H1 (cell line): ENCODE results near the gene ENAH. TPM values are rescaled to one million over a fixed set of nuclear protein-coding genes. Genes with fewer than 3 reads are reported as not detected.

Source experiments
- CHD1 ChIP-seq: IDR thresholded peaks from 2 replicates; pipeline ENCODE4 v1.6.1; 2012; ENCODE audit warnings: low read depth, low read length, improper control_type of control experiment
- PHF8 ChIP-seq: fragments of 200-600 bp; sonication (generic); conservative IDR thresholded peaks from 2 replicates; pipeline ENCODE4 v1.7.1; 2012; ENCODE audit warnings: low read depth, mild to moderate bottlenecking, inconsistent platforms, low read length, moderate library complexity
- SP1 ChIP-seq: IDR thresholded peaks from 2 replicates; pipeline ENCODE4 v1.6.1; 2011; ENCODE audit warnings: low read depth, low read length
- polyA plus RNA-seq, 7 experiments: library from polyadenylated mRNA; depleted of rRNA in 3 of 7; stranded (reverse) in 5 of 7; unstranded in 2 of 7; fragments of >200 nt in 5 of 7; fragments of 200-250 nt in 2 of 7; gene quantifications; 1 replicate in 5 of 7; 2 replicates in 1 of 7; 4 replicates in 1 of 7; pipeline versions ENCODE4 v1.2.1 to v1.2.3, GENCODE V29; 2011 to 2013; ENCODE audit warnings: missing spikeins in 2 of 7, mixed read lengths in 2 of 7
- total RNA-seq: library from RNA; stranded (reverse); fragmentation: NEBNext Ultra II Directional; extraction: Animal tissue kit (Norgen Biotek cat#: 25700); gene quantifications from 2 replicates; pipeline ENCODE4 v1.2.1, GENCODE V29; 2021
- TF ChIP-seq, protein P1 (sequence below), 3 experiments: IDR thresholded peaks; 1 replicate in 2 of 3; 2 replicates in 1 of 3; pipeline versions ENCODE4 v1.5.1 to v1.6.1; 2011; ENCODE audit warnings: low read length in 3 of 3, mild to moderate bottlenecking in 3 of 3, inconsistent platforms in 2 of 3, low read depth in 1 of 3, moderate library complexity in 1 of 3; ENCODE audit not compliant: insufficient read depth in 1 of 3; ENCODE audit errors: control extremely low read depth in 1 of 3

The ENAH gene
- total and polyA plus RNA-seq, 2 of the 8 experiments (the other 6 are each of a cell fraction or from before 2014, with no cell fraction given), result 39.1 to 335 TPM

DNA sequence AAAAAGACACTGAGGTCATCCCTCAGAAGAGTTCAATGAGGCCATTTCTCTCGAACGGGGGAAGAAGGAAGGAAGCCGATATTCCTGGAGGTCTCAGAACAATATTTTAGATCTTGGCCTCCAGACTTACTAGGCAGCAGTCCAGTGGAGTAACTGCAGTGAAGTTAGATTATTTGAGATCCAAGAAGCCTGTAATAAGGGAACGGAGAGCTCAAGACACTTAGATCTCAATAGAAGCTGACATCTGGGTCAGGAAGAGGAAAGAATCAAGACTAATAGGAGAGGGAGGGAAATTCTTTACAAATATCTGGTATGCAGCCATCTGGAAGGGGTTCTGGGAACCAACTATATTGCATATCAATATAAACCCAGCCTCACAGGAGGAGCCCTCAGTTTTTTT lies 13.6 kb upstream of the ENAH start (continued):
- TF ChIP-seq, protein P1, sequence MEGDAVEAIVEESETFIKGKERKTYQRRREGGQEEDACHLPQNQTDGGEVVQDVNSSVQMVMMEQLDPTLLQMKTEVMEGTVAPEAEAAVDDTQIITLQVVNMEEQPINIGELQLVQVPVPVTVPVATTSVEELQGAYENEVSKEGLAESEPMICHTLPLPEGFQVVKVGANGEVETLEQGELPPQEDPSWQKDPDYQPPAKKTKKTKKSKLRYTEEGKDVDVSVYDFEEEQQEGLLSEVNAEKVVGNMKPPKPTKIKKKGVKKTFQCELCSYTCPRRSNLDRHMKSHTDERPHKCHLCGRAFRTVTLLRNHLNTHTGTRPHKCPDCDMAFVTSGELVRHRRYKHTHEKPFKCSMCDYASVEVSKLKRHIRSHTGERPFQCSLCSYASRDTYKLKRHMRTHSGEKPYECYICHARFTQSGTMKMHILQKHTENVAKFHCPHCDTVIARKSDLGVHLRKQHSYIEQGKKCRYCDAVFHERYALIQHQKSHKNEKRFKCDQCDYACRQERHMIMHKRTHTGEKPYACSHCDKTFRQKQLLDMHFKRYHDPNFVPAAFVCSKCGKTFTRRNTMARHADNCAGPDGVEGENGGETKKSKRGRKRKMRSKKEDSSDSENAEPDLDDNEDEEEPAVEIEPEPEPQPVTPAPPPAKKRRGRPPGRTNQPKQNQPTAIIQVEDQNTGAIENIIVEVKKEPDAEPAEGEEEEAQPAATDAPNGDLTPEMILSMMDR (IDR thresholded peaks at IDR 0.05; ENCODE audit: control extremely low read depth in 1 of 3, insufficient read depth in 1 of 3, low read depth in 1 of 3, low read length in 3 of 3), result no peak
- TF ChIP-seq CHD1 (no peak), PHF8 (no peak), SP1 (no peak)
